Measurements from ENCODE around the gene RALGAPA1.

Gene RALGAPA1

DNA sequence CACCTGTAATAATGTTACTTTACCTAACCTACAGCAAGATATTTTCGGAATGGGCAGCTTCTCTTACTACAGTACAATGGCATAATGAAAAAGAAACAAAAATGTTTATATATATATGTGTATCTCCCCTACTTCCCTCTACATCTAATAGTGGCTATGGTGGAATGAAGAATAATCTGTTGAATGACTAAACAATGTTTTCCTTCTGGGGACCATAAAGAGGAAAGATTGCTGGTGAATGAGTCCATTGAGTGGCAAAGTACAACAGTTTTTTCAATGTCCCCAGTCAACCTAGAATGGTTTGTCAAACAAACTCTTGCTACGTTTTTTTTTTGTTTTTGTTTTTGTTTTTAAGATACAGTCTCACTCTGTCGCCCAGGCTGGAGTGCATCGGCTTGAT is 47.2 kb downstream of the RALGAPA1 start:
- Histone ChIP-seq H3K4me2 (ENCODE audit: low read length) (no peak overlapping the region), H4K20me1 (ENCODE audit: control insufficient read depth, insufficient read depth, low read depth, low read length) (no peaks in the 10 kb centered on the region), H3K27ac (ENCODE audit: low read depth, low read length) (no peak overlapping the region), H3K79me2 (ENCODE audit: control insufficient read depth, low read length) (no peaks in the 10 kb centered on the region), H3K36me3 (ENCODE audit: control insufficient read depth, low read length) (no peaks in the 10 kb centered on the region), H3K27me3 (ENCODE audit: control insufficient read depth, low read length) (no peaks in the 10 kb centered on the region), H3K9me3 (ENCODE audit: control insufficient read depth, insufficient read depth, low read length) (no peaks in the 10 kb centered on the region), H3K4me3 (ENCODE audit: low read length) (no peak overlapping the region), H3K9me2 (replicated peaks; ENCODE audit: control insufficient read depth, low read length) (no peaks in the 10 kb centered on the region), H3F3A (ENCODE audit: control insufficient read depth, insufficient read depth) (no peaks in the 10 kb centered on the region), H3K4me1 (ENCODE audit: control insufficient read depth, low read length) (no peaks in the 10 kb centered on the region)
- no peak for TF ChIP-seq EZH2phosphoT487 (IDR thresholded peaks at IDR 0.05; ENCODE audit: borderline replicate concordance, low read length)
- TF ChIP-seq, protein P1, sequence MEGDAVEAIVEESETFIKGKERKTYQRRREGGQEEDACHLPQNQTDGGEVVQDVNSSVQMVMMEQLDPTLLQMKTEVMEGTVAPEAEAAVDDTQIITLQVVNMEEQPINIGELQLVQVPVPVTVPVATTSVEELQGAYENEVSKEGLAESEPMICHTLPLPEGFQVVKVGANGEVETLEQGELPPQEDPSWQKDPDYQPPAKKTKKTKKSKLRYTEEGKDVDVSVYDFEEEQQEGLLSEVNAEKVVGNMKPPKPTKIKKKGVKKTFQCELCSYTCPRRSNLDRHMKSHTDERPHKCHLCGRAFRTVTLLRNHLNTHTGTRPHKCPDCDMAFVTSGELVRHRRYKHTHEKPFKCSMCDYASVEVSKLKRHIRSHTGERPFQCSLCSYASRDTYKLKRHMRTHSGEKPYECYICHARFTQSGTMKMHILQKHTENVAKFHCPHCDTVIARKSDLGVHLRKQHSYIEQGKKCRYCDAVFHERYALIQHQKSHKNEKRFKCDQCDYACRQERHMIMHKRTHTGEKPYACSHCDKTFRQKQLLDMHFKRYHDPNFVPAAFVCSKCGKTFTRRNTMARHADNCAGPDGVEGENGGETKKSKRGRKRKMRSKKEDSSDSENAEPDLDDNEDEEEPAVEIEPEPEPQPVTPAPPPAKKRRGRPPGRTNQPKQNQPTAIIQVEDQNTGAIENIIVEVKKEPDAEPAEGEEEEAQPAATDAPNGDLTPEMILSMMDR (IDR thresholded peaks at IDR 0.05; ENCODE audit: low read depth, low read length, poor library complexity, severe bottlenecking), result no peak

DNA sequence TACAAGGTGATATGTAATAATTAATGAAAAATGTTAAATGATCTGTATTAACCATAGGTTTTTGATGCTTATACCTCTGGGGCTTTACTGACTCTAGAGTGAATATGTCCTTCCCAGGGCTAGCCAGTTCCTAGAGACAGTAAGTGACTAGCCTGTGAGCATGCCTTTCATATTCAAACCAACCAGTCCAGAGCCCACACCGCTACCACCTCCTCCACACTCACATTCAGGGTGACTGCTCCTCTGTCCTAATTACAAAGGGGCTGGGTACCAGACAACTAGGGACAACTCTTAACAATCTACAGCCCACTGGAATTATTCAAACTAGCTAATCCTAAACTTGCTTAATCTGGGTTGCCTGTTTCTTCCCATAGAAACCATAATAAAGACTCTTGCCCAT is 49.0 kb downstream of the RALGAPA1 start:
- Histone ChIP-seq H3K27me3 (ENCODE audit: control insufficient read depth, low read length) (no peaks in the 10 kb centered on the region), H3K9me2 (replicated peaks; ENCODE audit: control insufficient read depth, low read length) (no peaks in the 10 kb centered on the region), H3K4me2 (ENCODE audit: low read length) (no peak overlapping the region), H3K4me3 (ENCODE audit: low read length) (no peak overlapping the region), H3K9me3 (ENCODE audit: control insufficient read depth, insufficient read depth, low read length) (no peaks in the 10 kb centered on the region), H3K27ac (ENCODE audit: low read depth, low read length) (no peak overlapping the region), H3K4me1 (ENCODE audit: control insufficient read depth, low read length) (no peaks in the 10 kb centered on the region), H4K20me1 (ENCODE audit: control insufficient read depth, insufficient read depth, low read depth, low read length) (no peaks in the 10 kb centered on the region), H3K36me3 (ENCODE audit: control insufficient read depth, low read length) (peaks cover 4% of the 10 kb centered on the region; the same call in 1 of the 2 replicates), H3F3A (ENCODE audit: control insufficient read depth, insufficient read depth) (no peaks in the 10 kb centered on the region), H3K79me2 (ENCODE audit: control insufficient read depth, low read length) (no peaks in the 10 kb centered on the region)
- TF ChIP-seq, protein P1 (IDR thresholded peaks at IDR 0.05; ENCODE audit: low read depth, low read length, poor library complexity, severe bottlenecking), result no peak
- TF ChIP-seq EZH2phosphoT487 (IDR thresholded peaks at IDR 0.05; ENCODE audit: borderline replicate concordance, low read length), result no peak

DNA sequence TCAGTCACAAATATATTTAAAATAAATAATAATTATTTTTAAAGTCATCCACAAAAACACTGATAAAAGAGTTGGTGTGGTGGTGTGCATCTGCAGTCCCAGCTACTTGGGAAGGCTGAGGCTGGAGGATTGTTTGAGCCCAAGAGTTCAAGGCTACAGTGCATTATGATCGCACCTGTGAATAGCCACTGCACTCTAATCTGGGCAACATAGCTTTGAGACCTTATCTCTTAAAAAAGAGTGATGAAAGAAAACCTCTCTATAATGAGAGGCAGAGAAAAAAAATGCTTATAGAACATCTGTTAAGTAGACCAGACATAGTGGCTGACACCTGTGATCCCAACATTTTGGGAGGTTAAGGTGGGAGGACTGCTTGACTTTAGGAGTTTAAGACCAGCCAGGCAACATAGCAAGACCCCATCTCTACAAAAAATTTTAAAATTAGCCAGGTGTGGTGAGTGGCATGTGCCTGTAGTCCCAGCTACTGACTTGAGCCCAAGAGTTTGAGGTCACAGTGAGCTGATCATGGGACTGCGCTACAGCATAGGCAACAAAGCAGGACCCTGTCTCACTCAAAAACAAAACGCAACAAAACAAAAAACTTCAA is 50.5 kb downstream of the RALGAPA1 start:
- TF ChIP-seq, protein P1 (IDR thresholded peaks at IDR 0.05; ENCODE audit: low read depth, low read length, poor library complexity, severe bottlenecking), result no peak
- TF ChIP-seq EZH2phosphoT487 (IDR thresholded peaks at IDR 0.05; ENCODE audit: borderline replicate concordance, low read length), result no peak
- H3K9me2 ChIP-seq (replicated peaks; ENCODE audit: control insufficient read depth, low read length), result no peaks in the 10 kb centered on the region

More for the DNA sequence above, 50.5 kb downstream of the RALGAPA1 start:
- H3K27ac ChIP-seq (ENCODE audit: low read depth, low read length), result no peak overlapping the region
- H4K20me1 ChIP-seq (ENCODE audit: control insufficient read depth, insufficient read depth, low read depth, low read length), result no peaks in the 10 kb centered on the region
- no peaks in the 10 kb centered on the region for H3F3A ChIP-seq (ENCODE audit: control insufficient read depth, insufficient read depth)
- H3K4me3 ChIP-seq (ENCODE audit: low read length), result no peak overlapping the region
- H3K9me3 ChIP-seq (ENCODE audit: control insufficient read depth, insufficient read depth, low read length), result no peaks in the 10 kb centered on the region
- no peak overlapping the region for H3K4me2 ChIP-seq (ENCODE audit: low read length)
- no peaks in the 10 kb centered on the region for H3K79me2 ChIP-seq (ENCODE audit: control insufficient read depth, low read length)
- H3K27me3 ChIP-seq (ENCODE audit: control insufficient read depth, low read length), result no peaks in the 10 kb centered on the region
- H3K36me3 ChIP-seq (ENCODE audit: control insufficient read depth, low read length), result peaks cover 9% of the 10 kb centered on the region; the same call in 1 of the 2 replicates
- no peaks in the 10 kb centered on the region for H3K4me1 ChIP-seq (ENCODE audit: control insufficient read depth, low read length)

All from DOHH2 (cell line).